Measurements from ENCODE around the gene COL4A2.

The COL4A2 gene

DNA sequence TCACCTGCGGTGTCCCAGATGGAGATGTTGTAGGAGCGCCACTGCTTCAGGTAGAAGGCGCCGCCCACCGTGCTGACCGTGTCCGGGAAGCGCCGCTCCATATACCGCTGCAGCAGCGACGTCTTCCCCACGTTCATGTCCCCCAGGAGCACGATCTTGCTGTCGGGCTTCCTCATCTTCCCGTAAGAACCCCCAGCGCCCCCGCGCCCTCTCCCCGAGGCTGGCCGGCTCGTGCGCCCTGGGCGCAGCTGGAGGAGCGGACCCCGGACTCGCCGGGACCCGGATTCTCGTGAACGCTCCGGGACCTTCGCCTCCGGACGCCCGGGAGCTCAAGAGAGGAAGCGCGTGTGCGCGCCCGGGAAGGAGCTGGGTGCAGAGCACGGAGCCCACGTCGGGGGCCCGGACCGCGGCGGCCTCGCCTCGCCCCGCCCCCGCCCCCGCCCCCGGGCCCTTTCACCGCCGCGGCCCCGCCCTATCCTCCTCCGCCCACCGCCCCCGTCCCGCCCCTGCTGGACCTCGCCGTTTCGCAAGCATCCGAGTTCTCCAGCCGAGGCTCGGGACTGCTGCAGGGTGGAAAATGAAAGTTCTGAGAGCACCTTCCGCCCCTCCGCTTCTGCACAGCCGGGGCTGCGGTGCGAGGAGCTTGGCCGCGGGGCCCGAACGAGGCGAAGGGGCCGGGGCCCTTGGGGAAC, 254.4 kb downstream of the COL4A2 start, which contains the start of gene RAB20:
TSS of gene RAB20 (minus strand) at position 379 of the 692 bp plus-strand sequence. CDS start at position 176, 203 bp downstream.
- in situ Hi-C loops (cut with HindIII; ENCODE audit: low sequenced_read_pairs), result no loop called here

DNA sequence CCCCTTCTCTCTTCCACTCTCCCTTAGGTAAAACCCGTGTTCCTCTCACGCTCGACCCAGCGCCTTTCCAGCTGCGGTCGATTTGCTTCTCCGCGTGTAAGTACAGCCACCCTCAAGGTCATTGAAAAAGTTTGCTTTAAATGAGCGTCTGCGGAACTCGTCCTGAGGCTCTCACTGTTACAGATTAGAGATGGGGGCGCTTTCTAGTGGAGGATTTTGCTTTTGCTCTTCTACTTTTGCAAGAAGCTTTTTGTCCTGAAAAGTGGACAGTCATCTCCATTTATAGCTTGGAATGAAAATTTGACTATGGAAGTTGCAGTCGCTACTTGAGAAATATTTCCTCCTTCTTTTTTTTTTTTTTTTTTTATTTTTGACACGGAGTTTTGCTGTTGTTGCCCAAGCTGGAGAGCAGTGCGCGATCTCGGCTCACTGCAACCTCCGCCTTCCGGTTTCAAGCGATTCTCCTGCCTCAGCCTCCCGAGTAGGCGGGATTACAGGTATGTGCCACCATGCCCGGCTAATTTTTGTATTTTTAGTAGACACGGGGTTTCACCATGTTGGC, 255.0 kb downstream of the COL4A2 start:
- in situ Hi-C loops (cut with HindIII; ENCODE audit: low sequenced_read_pairs), result no loop called here
